Epithelial cell of proximal tubule (primary cell): ENCODE data around the gene KIF26B. TPM values are rescaled to one million over a fixed set of nuclear protein-coding genes. Genes with fewer than 3 reads are reported as not detected.

ENCODE experiments used
- DNase-seq: peaks from one replicate; pipeline ENCODE4 v3.0.0-alpha.2; 2011; ENCODE audit warnings: low read depth
- H3K4me3 ChIP-seq: 2 replicates; pipeline ENCODE4 v1.5.1; 2011; ENCODE audit warnings: low read depth, mild to moderate bottlenecking, low read length
- CTCF ChIP-seq: conservative IDR thresholded peaks from 2 replicates; pipeline ENCODE4 v1.5.1; 2012; ENCODE audit warnings: low read depth, mild to moderate bottlenecking, low read length
- total RNA-seq: library from RNA; depleted of rRNA; stranded (reverse); fragments of >200 nt; gene quantifications from 2 replicates; pipeline ENCODE4 v1.2.3, GENCODE V29; 2015

KIF26B gene
- total RNA-seq, 1 donor from 2014 or later, result 2.8 TPM

GRCh38 chr1:245754463-245754961 is 599.7 kb downstream of the KIF26B start:
- no peak for TF ChIP-seq CTCF
- DNase-seq, result no peak
- no peak overlapping the region for H3K4me3 ChIP-seq
